Type B pancreatic cell (in vitro differentiated cells): ENCODE data around the gene LRRFIP1. TPM values are rescaled to one million over a fixed set of nuclear protein-coding genes. Genes with fewer than 3 reads are reported as not detected.
"Not testable (repeated sequence)": the region's sequence is repeated elsewhere in the genome, so short reads cannot be mapped to it uniquely, and the experiment has no call there.

Source experiments
- DNase-seq: peaks from one replicate; pipeline ENCODE4 v3.0.0; 2021; ENCODE audit warnings: mixed read lengths; ENCODE audit not compliant: unreplicated experiment; ENCODE audit errors: extremely low spot score
- H3K27ac Mint-ChIP-seq: 2 replicates; pipeline ENCODE4 v1.8.0; 2021; ENCODE audit warnings: mild to moderate bottlenecking, mixed read lengths
- H3K27me3 Mint-ChIP-seq: 2 replicates; pipeline ENCODE4 v1.8.0; 2021; ENCODE audit warnings: mixed read lengths
- H3K36me3 Mint-ChIP-seq: 2 replicates; pipeline ENCODE4 v1.8.0; 2021; ENCODE audit warnings: mixed read lengths
- H3K4me1 Mint-ChIP-seq: one replicate; pipeline ENCODE4 v1.8.0; 2021; ENCODE audit warnings: mixed read lengths; ENCODE audit not compliant: unreplicated experiment
- H3K4me3 Mint-ChIP-seq: 2 replicates; pipeline ENCODE4 v1.8.0; 2021; ENCODE audit warnings: mild to moderate bottlenecking, mixed read lengths
- H3K9me3 Mint-ChIP-seq: 2 replicates; pipeline ENCODE4 v1.8.0; 2021; ENCODE audit warnings: mixed read lengths
- total RNA-seq: library from RNA; stranded (reverse); gene quantifications from 2 replicates; pipeline ENCODE4 v1.2.1, GENCODE V29; 2021; ENCODE audit warnings: low replicate concordance
- TF ChIP-seq, protein P1 (sequence below): fragments of 200-600 bp; sonication (generic); conservative IDR thresholded peaks from 2 replicates; pipeline ENCODE4 v1.5.0; 2021; ENCODE audit warnings: antibody characterized with exemption, mild to moderate bottlenecking

Gene LRRFIP1
- total RNA-seq, 1 donor from 2014 or later: 53.8 TPM

DNA sequence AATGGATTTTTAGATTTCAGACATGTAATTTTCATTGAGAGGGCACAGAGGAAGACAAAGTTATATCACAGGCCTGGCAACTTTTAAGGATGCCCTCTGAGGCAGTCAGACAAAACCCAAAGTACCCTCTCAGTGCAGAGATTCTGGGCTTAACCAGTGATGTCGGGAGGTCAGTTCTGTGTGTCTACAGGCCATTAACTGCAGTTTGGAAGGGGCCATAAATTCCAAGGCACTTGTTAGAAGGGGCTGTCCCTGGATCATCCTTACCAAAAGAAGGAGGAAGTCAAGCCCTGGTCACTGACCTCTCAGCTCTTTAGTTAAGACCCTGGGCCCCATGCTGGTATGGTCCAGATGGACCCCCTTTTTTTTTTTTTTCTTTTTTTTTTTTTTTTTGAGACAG, 60.7 kb downstream of the LRRFIP1 start:
- no peak for DNase-seq

DNA sequence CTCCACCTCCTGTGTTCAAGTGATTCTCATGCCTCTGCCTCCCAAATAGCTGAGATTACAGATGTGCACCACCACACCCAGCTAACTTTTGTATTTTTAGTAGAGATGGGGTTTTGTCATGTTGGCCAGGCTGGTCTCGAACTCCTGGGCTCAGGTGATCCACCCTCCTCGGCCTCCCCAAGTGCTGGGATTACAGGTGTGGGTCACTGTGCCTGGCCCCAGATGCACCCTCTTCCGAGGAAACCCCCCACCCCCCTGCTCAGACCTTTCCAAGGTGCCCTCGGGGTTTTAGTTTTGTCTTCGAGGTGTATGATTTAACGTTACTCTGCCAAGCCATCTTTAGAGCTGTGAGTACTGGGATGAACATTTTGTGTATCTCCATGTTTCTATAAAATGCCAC, 61.2 kb downstream of the LRRFIP1 start:
- Mint-ChIP-seq H3K36me3 (peaks cover 11% of the 10 kb centered on the region), H3K27me3 (peaks cover 10% of the 10 kb centered on the region), H3K4me1 (peaks cover 31% of the 10 kb centered on the region)
- DNase-seq, H3K4me3 Mint-ChIP-seq, H3K9me3 Mint-ChIP-seq, H3K27ac Mint-ChIP-seq: not testable (repeated sequence)

More for the DNA sequence above, 60.7 kb downstream of the LRRFIP1 start:
- Mint-ChIP-seq H3K4me1 (peaks cover 26% of the 10 kb centered on the region), H3K9me3 (no peaks in the 10 kb centered on the region), H3K27ac (peak overlapping the region; percentile 90), H3K4me3 (peak overlapping the region; percentile 39), H3K36me3 (peaks cover 15% of the 10 kb centered on the region), H3K27me3 (peaks cover 6% of the 10 kb centered on the region)
- TF ChIP-seq, protein P1, sequence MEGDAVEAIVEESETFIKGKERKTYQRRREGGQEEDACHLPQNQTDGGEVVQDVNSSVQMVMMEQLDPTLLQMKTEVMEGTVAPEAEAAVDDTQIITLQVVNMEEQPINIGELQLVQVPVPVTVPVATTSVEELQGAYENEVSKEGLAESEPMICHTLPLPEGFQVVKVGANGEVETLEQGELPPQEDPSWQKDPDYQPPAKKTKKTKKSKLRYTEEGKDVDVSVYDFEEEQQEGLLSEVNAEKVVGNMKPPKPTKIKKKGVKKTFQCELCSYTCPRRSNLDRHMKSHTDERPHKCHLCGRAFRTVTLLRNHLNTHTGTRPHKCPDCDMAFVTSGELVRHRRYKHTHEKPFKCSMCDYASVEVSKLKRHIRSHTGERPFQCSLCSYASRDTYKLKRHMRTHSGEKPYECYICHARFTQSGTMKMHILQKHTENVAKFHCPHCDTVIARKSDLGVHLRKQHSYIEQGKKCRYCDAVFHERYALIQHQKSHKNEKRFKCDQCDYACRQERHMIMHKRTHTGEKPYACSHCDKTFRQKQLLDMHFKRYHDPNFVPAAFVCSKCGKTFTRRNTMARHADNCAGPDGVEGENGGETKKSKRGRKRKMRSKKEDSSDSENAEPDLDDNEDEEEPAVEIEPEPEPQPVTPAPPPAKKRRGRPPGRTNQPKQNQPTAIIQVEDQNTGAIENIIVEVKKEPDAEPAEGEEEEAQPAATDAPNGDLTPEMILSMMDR: no peak

DNA sequence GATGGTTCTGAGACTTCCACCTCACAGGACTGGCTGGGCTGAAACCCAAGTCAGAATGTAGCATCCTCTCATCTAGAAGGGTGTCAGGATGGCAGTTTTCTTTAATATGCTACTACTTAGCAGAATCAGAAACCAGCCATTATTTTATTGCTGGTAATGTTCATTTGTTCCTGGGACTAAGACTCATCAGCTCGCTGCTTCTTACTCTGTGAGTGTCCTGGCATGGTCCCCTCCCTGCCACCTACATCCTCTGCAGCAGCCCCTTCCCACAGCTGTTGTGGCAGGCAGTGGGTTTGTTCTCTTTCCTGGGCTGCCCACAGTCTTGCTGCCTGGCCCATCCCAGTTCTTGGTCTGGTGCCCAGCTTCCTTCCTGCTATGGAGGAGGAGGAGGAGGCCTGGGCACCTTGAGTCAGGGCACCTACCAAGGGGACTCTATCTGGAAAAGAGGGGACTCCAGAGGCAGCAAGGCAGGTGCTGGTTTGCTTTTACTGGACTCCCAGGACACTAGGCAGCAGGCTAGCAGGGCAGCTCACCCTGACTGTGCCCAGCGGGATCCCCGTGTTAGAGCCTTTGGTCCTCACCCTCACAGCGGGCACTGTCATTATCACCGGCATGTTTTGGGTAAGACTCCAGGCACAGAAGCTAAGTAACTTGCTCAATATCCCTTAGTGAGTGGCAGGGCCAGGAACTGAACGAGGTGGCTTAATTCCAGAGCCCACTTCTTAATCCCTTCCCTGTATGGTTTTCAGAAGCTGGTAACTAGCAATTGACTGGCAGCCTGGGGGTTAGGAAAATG, 62.1 kb downstream of the LRRFIP1 start:
- Mint-ChIP-seq H3K9me3 (no peaks in the 10 kb centered on the region), H3K27ac (peak overlapping the region; percentile 66), H3K4me3 (peak overlapping the region; percentile 85), H3K27me3 (peaks cover 17% of the 10 kb centered on the region), H3K36me3 (peaks cover 9% of the 10 kb centered on the region), H3K4me1 (peaks cover 39% of the 10 kb centered on the region)
- TF ChIP-seq, protein P1: no peak
- no peak for DNase-seq

DNA sequence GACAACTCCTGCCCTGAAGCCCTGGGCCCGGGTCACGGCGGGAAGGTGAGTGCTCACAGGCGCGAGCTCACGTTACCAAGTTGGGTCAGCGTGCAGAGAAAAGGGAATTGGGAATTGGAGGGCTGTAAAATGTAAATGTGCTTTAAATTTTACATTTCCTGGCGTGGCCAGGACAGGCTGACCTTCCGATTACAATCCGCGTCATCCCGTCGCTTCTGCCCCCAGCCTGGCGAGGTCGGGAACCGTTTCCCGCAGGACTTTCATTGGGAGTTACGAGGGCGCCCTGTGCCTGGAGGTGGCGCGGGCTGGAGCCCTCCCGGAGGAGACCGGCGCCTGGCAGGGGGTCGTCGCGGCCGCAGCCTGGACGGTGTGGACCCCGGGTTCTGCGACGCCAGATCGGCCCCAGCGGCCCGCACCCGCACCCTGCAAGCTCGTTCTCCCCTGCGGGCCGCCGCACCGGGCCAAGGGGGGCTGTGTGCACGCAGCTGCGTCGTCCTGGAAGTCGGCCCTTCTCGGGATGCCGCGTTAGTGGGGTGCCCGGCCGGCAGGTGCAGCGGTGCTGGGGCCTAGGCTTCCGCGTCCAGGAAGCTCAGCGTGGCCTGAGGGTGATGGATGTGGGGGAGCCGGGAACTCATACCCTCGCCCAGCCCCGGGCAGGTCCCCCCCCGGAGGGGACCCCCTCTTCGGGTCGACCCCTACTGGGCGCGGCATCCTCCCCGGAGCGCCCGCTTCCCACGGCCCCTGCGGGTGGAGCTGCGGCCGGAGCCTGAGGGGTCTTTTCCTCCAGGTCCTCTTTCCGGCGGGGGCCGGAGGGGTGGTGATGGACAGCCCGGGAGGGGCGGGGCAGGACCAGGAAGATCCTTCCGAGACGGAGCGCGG, 63.9 kb downstream of the LRRFIP1 start:
- H3K27ac Mint-ChIP-seq: peak overlapping the region; percentile 69
- peak overlapping the region; percentile 85 for H3K4me3 Mint-ChIP-seq
- no peak for DNase-seq

DNA sequence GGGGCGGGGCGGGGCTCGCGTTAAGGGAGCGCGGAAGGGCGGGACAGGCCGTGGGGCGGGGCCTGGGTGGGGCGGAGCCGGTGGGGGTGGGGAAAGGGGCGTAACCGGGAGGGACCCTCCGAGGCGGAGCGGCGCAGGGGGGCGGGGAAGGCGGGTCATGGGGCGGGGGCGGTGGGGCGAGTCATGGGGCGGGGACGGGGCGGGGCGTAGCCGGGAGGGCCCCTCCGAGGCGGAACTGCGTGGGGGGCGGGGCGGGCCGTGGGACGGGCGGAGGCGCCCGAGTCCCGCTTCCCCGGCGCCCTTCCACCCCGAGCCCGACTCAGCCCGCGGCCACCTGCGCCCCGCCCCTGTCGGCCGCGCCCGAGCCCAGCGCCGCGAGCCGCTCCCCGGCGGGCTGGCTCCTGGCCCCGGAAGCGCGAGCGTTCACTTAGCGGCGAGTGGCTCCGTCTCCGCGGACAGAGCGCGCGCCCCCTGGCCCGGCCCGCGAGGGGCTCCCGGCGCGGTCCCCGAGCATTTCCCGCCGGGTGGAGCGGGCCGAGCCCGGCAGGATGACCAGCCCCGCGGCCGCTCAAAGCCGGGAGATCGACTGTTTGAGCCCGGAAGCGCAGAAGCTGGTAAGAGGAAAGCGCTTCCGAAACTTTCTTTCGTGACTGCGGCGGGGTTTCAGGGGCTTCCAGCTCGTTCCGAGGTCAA, 64.7 kb downstream of the LRRFIP1 start:
- Mint-ChIP-seq H3K27me3 (peaks cover 17% of the 10 kb centered on the region), H3K9me3 (no peaks in the 10 kb centered on the region), H3K4me3 (peak overlapping the region; percentile 89), H3K27ac (peak overlapping the region; percentile 99), H3K4me1 (peaks cover 47% of the 10 kb centered on the region), H3K36me3 (no peaks in the 10 kb centered on the region)
- DNase-seq: peak; percentile 95
- TF ChIP-seq, protein P1: no peak

More for the DNA sequence above, 63.9 kb downstream of the LRRFIP1 start:
- Mint-ChIP-seq H3K9me3 (no peaks in the 10 kb centered on the region), H3K36me3 (no peaks in the 10 kb centered on the region), H3K27me3 (peaks cover 17% of the 10 kb centered on the region), H3K4me1 (peaks cover 45% of the 10 kb centered on the region)
- TF ChIP-seq, protein P1: no peak
